HepG2 (cell line): ENCODE measurements around the gene APOL5.

Experiments used
- CBX5 ChIP-seq: sonication (generic); formaldehyde crosslinking; IDR thresholded peaks from 2 replicates; pipeline ENCODE4 v1.4.0; 2020; ENCODE audit warnings: missing genetic modification reagents, borderline replicate concordance
- CCAR2 ChIP-seq: fragments of 200-400 bp; formaldehyde crosslinking; optimal IDR thresholded peaks from 2 replicates; pipeline ENCODE3; 2018; ENCODE audit warnings: low read depth, mild to moderate bottlenecking, low read length, moderate library complexity
- ELF4 ChIP-seq: sonication (generic); formaldehyde crosslinking; IDR thresholded peaks from 2 replicates; pipeline ENCODE4 v1.5.0; 2020; ENCODE audit warnings: missing genetic modification reagents, mild to moderate bottlenecking, moderate library complexity, borderline replicate concordance
- KLF6 ChIP-seq: IDR thresholded peaks from 2 replicates; pipeline ENCODE4 v1.8.0; 2016; ENCODE audit warnings: missing biosample characterization, missing genetic modification reagents
- RAD21 ChIP-seq: fragments of 450-650 bp; formaldehyde crosslinking; IDR thresholded peaks from 2 replicates; pipeline ENCODE4 v1.5.0; 2020; ENCODE audit warnings: mild to moderate bottlenecking
- RARA ChIP-seq: IDR thresholded peaks from 2 replicates; pipeline ENCODE4 v1.6.1; 2016; ENCODE audit warnings: missing genetic modification reagents, missing compliant biosample characterization
- ZBTB21 ChIP-seq: sonication (generic); formaldehyde crosslinking; IDR thresholded peaks from 2 replicates; pipeline ENCODE4 v1.4.0; 2020; ENCODE audit warnings: missing genetic modification reagents
- ZFP37 ChIP-seq: sonication (generic); formaldehyde crosslinking; IDR thresholded peaks from 2 replicates; pipeline ENCODE4 v1.4.0; 2020; ENCODE audit warnings: missing genetic modification reagents, borderline replicate concordance
- ZNF3 ChIP-seq: IDR thresholded peaks from 2 replicates; pipeline ENCODE4 v1.7.0; 2017; ENCODE audit warnings: inconsistent platforms
- ZNF329 ChIP-seq: sonication (generic); formaldehyde crosslinking; IDR thresholded peaks from 2 replicates; pipeline ENCODE4 v1.9.0; 2021; ENCODE audit warnings: low read depth, mild to moderate bottlenecking, missing genetic modification reagents
- ZNF547 ChIP-seq: sonication (generic); formaldehyde crosslinking; IDR thresholded peaks from 2 replicates; pipeline ENCODE4 v1.5.1; 2020; ENCODE audit warnings: mild to moderate bottlenecking, missing genetic modification reagents
- TF ChIP-seq, protein P1 (sequence below): sonication (generic); formaldehyde crosslinking; IDR thresholded peaks from 2 replicates; pipeline ENCODE4 v1.5.0; 2020; ENCODE audit warnings: mild to moderate bottlenecking, missing genetic modification reagents, moderate library complexity
- TF ChIP-seq, protein P2 (sequence below): sonication (generic); formaldehyde crosslinking; IDR thresholded peaks from 2 replicates; pipeline ENCODE4 v1.8.1; 2022; ENCODE audit warnings: low read depth, mild to moderate bottlenecking, missing genetic modification reagents

DNA sequence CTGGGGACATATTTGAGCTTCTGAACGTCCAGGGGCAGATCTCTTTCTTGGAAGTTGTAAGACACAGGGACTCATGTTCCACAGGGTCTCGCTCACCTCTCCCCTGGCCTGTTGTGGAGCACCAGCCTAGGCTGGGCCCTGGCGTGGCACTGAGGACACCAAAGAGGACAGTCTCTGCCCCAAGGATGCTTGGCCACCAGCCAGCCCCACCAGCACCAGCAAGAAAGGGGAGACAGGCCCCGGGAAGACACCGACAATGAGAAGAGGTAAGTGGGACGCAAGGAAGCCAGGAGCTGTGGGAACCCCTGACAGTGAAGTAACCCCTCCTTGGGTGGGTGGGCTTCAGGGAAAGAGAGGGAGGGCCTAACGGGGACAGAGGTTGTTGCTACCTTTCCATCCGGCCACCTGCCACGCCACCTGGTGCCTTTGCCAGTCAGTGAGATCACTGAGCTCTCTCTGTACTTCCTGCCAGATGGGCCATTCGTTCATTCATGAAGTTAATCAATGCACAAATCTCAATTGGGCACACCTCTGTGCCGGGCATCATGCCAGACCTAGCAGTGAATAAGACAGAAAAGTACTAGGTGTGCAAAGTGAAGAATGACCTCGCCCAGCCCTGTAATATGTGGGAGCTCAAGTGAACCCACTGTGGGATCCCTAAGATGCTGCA lies 11.1 kb downstream of the APOL5 start:
- TF ChIP-seq, protein P1, sequence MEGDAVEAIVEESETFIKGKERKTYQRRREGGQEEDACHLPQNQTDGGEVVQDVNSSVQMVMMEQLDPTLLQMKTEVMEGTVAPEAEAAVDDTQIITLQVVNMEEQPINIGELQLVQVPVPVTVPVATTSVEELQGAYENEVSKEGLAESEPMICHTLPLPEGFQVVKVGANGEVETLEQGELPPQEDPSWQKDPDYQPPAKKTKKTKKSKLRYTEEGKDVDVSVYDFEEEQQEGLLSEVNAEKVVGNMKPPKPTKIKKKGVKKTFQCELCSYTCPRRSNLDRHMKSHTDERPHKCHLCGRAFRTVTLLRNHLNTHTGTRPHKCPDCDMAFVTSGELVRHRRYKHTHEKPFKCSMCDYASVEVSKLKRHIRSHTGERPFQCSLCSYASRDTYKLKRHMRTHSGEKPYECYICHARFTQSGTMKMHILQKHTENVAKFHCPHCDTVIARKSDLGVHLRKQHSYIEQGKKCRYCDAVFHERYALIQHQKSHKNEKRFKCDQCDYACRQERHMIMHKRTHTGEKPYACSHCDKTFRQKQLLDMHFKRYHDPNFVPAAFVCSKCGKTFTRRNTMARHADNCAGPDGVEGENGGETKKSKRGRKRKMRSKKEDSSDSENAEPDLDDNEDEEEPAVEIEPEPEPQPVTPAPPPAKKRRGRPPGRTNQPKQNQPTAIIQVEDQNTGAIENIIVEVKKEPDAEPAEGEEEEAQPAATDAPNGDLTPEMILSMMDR (CRISPR knock-in tag), result no peak
- TF ChIP-seq ZNF329 (CRISPR knock-in tag), result no peak
- TF ChIP-seq RAD21 (CRISPR knock-in tag), result no peak
- no peak for TF ChIP-seq ZFP37 (CRISPR knock-in tag)
- TF ChIP-seq ZBTB21, result no peak
- TF ChIP-seq, protein P2, sequence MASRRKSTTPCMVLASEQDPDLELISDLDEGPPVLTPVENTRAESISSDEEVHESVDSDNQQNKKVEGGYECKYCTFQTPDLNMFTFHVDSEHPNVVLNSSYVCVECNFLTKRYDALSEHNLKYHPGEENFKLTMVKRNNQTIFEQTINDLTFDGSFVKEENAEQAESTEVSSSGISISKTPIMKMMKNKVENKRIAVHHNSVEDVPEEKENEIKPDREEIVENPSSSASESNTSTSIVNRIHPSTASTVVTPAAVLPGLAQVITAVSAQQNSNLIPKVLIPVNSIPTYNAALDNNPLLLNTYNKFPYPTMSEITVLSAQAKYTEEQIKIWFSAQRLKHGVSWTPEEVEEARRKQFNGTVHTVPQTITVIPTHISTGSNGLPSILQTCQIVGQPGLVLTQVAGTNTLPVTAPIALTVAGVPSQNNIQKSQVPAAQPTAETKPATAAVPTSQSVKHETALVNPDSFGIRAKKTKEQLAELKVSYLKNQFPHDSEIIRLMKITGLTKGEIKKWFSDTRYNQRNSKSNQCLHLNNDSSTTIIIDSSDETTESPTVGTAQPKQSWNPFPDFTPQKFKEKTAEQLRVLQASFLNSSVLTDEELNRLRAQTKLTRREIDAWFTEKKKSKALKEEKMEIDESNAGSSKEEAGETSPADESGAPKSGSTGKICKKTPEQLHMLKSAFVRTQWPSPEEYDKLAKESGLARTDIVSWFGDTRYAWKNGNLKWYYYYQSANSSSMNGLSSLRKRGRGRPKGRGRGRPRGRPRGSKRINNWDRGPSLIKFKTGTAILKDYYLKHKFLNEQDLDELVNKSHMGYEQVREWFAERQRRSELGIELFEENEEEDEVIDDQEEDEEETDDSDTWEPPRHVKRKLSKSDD, result no peak
- TF ChIP-seq RARA, result no peak
- no peak for TF ChIP-seq ELF4 (CRISPR knock-in tag)
- no peak for TF ChIP-seq CCAR2
- TF ChIP-seq KLF6 (CRISPR knock-in tag), result no peak
- TF ChIP-seq ZNF3 (CRISPR knock-in tag), result no peak
- no peak for TF ChIP-seq ZNF547 (CRISPR knock-in tag)
- no peak for TF ChIP-seq CBX5
